Measurements from ENCODE around the gene PEAK3.

The PEAK3 gene

DNA sequence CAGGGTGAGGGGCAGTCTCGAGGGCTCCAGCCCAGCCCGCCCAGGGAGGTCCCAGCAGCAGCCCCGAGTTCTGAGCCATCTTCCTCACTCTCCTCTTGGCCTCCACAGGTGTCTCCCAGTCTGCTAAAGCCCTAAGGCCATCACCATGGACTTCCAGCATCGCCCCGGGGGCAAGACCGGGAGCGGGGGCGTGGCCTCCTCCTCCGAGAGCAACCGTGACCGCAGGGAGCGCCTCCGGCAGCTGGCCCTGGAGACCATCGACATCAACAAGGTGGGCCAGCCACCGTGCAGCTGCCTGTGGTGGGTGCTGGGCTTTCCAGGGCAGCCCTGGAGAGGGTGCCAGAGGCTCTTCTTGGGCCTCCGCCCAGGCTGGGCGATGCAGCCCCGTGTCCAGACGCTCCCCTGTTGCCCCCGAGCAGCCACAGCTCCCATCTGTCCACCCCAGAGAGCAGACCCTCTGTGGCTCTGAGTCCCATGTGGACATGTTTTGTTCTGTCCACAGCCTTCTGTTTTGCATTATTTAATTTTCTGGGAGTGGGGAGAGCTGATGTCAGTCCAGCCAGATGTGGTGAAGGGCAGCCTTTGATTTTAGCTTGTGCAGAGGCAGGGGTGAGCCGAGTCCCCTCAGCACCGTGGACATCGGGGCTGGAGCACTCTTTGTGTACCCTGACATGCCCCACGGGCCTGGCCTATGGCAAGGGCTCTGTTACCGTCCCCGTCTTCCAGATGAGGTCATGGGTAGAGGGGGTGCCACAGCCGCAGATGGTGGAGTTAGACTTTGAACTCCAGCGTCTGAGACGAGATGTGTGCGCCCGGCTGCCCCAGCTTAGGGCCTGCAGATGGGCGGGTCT, 38.5 kb downstream of the PEAK3 start:
- H3K9me3 ChIP-seq (ENCODE audit: control insufficient read depth, low read depth, low read length) = no peaks in the 10 kb centered on the region
- H3K4me3 ChIP-seq (ENCODE audit: low read length) = no peak overlapping the region
- no peaks in the 10 kb centered on the region for H3K27me3 ChIP-seq (ENCODE audit: control insufficient read depth, insufficient read depth, low read length)
- peaks cover 43% of the 10 kb centered on the region for H3K36me3 ChIP-seq (ENCODE audit: control insufficient read depth, low read depth, low read length)
- H3K9ac ChIP-seq (ENCODE audit: low read length) = no peak overlapping the region
- peaks cover 11% of the 10 kb centered on the region for H3K4me1 ChIP-seq (ENCODE audit: control insufficient read depth, low read depth, low read length)
- no peak overlapping the region for H3K27ac ChIP-seq (ENCODE audit: low read length)

DNA sequence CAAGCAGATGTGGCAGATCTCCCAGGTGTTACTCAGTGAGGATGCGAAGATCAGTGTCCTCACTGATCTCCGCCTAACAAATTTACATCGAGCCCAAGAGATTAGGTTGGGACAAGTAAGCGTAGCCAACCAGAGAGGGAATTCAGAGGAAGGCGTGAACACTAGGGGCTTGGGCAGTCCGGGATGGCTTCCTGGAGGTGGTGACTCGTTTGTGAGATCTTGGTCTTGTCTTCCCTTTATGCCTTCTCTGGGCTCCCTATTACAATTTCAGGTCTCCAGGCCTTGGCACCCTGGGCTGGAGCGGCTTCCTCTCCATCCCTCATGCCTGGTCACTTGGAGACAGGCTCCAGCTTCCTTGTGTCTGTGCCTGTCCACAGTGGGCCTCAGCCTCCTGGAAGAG, 39.2 kb downstream of the PEAK3 start:
- Histone ChIP-seq H3K4me1 (ENCODE audit: control insufficient read depth, low read depth, low read length) (peaks cover 18% of the 10 kb centered on the region), H3K4me3 (ENCODE audit: low read length) (no peak overlapping the region), H3K27ac (ENCODE audit: low read length) (no peak overlapping the region), H3K9ac (ENCODE audit: low read length) (no peak overlapping the region), H3K9me3 (ENCODE audit: control insufficient read depth, low read depth, low read length) (no peaks in the 10 kb centered on the region), H3K36me3 (ENCODE audit: control insufficient read depth, low read depth, low read length) (peaks cover 43% of the 10 kb centered on the region), H3K27me3 (ENCODE audit: control insufficient read depth, insufficient read depth, low read length) (no peaks in the 10 kb centered on the region)

DNA sequence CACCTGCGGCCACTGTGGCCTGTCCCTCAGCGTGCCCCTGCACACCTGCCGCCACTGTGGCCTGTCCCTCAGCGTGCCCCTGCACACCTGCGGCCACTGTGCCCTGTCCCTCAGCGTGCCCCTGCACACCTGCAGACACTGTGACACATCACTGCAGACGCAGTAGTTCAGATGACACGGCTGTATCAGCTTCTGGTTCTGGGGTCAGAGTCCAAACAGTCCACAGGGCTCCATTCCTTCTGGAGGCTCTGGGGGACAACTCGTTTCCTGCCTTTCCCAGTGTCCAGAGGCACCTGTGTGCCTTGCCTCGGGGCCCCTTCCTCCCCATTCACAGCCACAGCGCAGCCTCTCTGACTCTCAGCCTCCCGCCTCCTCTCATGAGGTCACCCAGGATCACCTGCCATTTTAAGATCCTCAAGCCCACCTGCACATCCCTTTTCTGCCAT, 39.9 kb downstream of the PEAK3 start:
- Histone ChIP-seq H3K27ac (ENCODE audit: low read length) (no peak overlapping the region), H3K36me3 (ENCODE audit: control insufficient read depth, low read depth, low read length) (peaks cover 40% of the 10 kb centered on the region), H3K9ac (ENCODE audit: low read length) (no peak overlapping the region)

DNA sequence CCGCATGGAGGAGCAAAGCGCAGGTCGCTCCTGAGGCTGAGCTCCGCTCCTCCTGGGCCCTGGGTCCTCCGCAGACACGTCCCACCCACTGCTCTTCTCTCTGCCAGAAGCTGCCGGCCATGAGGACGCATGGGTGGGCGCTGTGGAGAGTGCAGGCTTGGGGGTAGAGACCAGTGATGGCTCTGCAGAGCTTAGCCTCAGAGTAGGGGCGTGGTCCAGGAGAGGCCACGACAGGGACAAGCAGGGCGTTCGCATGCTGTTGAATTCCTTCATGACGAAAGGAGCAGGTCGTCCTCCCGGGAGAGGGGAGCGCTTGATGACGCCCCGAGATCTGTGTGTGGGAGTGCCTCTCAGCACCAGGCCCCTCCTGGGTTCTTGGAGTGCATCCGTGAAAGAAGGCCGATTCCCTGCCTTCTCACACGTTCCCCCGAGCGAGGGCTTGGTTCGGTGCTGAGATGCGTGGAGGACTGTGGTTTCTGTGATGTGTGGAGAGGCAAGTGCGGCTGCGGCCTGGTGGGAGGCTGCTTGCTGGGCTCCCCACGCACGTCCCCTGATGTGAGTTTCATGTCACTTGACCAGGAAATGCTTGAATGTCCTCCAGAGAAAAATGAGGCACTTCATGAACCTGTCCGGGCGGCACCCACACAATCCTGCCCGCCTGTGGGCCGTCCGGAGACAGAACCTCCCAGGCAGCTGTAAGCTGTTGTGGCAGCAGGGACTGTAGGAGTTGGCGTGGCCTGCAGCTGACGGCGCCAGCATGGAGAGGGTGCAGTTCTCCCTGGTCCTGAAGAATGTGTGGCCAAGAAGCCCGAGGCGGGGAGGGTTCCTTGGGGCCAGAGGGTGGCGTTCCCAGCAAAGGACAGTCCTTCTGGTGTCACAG, 40.9 kb downstream of the PEAK3 start:
- Histone ChIP-seq H3K9ac (ENCODE audit: low read length) (no peak overlapping the region), H3K4me1 (ENCODE audit: control insufficient read depth, low read depth, low read length) (peaks cover 23% of the 10 kb centered on the region), H3K27me3 (ENCODE audit: control insufficient read depth, insufficient read depth, low read length) (no peaks in the 10 kb centered on the region), H3K9me3 (ENCODE audit: control insufficient read depth, low read depth, low read length) (no peaks in the 10 kb centered on the region), H3K27ac (ENCODE audit: low read length) (no peak overlapping the region), H3K4me3 (ENCODE audit: low read length) (peak overlapping the region; percentile 90), H3K36me3 (ENCODE audit: control insufficient read depth, low read depth, low read length) (peaks cover 30% of the 10 kb centered on the region)

More for the DNA sequence above, 39.9 kb downstream of the PEAK3 start:
- Histone ChIP-seq H3K9me3 (ENCODE audit: control insufficient read depth, low read depth, low read length) (no peaks in the 10 kb centered on the region), H3K4me3 (ENCODE audit: low read length) (no peak overlapping the region), H3K27me3 (ENCODE audit: control insufficient read depth, insufficient read depth, low read length) (no peaks in the 10 kb centered on the region), H3K4me1 (ENCODE audit: control insufficient read depth, low read depth, low read length) (peaks cover 23% of the 10 kb centered on the region)

DNA sequence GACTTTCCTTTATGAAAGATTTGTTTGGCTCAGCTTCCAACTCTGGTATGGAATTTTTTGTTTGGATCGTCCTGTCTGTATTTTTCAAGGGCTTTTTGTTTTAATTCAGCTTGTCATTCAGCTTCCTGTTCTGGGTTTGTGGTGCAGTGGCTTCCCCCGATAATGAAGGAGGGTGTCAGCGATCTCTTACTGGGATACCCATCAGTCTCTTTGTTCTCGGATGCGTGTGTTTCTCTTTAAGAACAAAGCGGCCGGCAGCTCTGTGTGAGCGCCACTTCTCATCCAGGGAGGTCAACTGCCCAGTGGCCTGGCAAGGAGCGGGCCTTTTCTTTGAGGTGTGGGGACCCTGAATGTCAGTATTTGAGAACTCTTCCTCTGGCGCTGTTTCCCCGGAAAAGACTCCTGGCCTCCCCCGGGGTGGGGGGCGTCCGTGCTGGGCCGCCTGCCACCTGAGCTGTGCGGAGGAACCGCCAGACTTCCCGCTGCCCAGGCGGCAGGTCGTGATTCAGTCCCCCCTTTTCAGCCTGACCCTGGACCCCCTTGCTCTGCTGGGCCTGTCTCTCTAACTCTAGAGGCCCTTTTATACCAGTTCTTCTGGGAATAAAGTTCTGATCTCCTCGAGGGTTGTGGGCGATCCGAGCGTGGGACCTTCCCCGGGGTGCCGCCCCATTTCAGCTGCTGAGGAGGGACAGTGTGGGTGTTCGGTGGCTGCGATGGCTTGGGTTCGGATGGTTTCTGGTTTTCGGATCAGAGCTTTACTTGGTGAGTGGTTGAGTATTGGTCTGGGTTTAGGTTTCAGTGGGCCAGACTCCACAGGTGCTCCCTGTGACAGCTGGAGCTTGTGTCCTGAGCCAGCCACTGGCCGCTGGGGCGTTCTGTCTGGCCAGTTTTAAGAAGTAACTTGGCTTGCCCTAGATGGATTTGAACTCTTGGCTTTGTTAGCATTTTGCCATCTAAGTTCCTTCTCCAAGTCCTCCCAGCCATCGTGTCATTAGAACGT, 41.9 kb downstream of the PEAK3 start:
- H3K9ac ChIP-seq (ENCODE audit: low read length) = peak overlapping the region; percentile 65
- peaks cover 19% of the 10 kb centered on the region for H3K36me3 ChIP-seq (ENCODE audit: control insufficient read depth, low read depth, low read length)
- H3K27ac ChIP-seq (ENCODE audit: low read length) = no peak overlapping the region
- no peaks in the 10 kb centered on the region for H3K9me3 ChIP-seq (ENCODE audit: control insufficient read depth, low read depth, low read length)
- H3K4me1 ChIP-seq (ENCODE audit: control insufficient read depth, low read depth, low read length) = peaks cover 23% of the 10 kb centered on the region
- no peaks in the 10 kb centered on the region for H3K27me3 ChIP-seq (ENCODE audit: control insufficient read depth, insufficient read depth, low read length)
- peak overlapping the region; percentile 90 for H3K4me3 ChIP-seq (ENCODE audit: low read length)

DNA sequence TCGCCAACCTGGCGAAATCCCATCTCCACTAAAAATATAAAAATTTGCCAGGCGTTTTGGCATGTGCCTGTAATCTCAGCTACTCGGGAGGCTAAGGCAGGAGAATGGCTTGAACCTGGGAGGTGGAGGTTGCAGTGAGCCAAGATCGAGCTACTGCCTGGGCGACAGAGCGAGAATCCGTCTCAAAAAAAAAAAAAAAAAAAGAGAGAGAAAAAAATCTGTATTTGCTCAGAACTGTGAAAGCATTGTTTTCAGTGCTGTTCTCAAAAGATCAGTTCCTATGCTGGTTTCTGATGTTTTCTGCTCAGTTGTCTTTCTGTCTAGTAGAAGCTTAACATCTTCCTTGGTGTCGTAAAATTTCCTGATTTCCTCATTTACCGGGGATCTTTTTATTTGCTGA, 42.8 kb downstream of the PEAK3 start:
- no peaks in the 10 kb centered on the region for H3K9me3 ChIP-seq (ENCODE audit: control insufficient read depth, low read depth, low read length)
- H3K9ac ChIP-seq (ENCODE audit: low read length) = peak overlapping the region; percentile 65
- peaks cover 23% of the 10 kb centered on the region for H3K4me1 ChIP-seq (ENCODE audit: control insufficient read depth, low read depth, low read length)
- peak overlapping the region; percentile 90 for H3K4me3 ChIP-seq (ENCODE audit: low read length)
- no peaks in the 10 kb centered on the region for H3K27me3 ChIP-seq (ENCODE audit: control insufficient read depth, insufficient read depth, low read length)
- peaks cover 11% of the 10 kb centered on the region for H3K36me3 ChIP-seq (ENCODE audit: control insufficient read depth, low read depth, low read length)
- no peak overlapping the region for H3K27ac ChIP-seq (ENCODE audit: low read length)

DNA sequence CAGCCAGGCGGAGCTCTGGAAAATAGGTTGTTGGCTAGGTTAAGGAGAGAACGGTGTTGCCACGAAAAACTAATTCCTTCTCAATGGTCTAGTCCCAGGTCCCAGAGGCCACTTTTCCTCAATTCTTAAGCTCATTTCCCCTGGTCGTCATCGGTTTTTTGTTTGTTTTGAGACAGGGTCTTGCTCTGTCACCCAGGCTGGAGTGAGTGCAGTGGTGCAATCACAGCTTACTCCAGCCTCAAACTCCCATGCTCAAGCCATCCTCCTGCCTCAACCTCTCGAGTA, 44.2 kb downstream of the PEAK3 start:
- peaks cover 23% of the 10 kb centered on the region for H3K4me1 ChIP-seq (ENCODE audit: control insufficient read depth, low read depth, low read length)
- no peaks in the 10 kb centered on the region for H3K27me3 ChIP-seq (ENCODE audit: control insufficient read depth, insufficient read depth, low read length)
- no peak overlapping the region for H3K9ac ChIP-seq (ENCODE audit: low read length)
- H3K9me3 ChIP-seq (ENCODE audit: control insufficient read depth, low read depth, low read length) = no peaks in the 10 kb centered on the region
- H3K36me3 ChIP-seq (ENCODE audit: control insufficient read depth, low read depth, low read length) = peaks cover 12% of the 10 kb centered on the region
- peak overlapping the region; percentile 90 for H3K4me3 ChIP-seq (ENCODE audit: low read length)
- H3K27ac ChIP-seq (ENCODE audit: low read length) = no peak overlapping the region

DNA sequence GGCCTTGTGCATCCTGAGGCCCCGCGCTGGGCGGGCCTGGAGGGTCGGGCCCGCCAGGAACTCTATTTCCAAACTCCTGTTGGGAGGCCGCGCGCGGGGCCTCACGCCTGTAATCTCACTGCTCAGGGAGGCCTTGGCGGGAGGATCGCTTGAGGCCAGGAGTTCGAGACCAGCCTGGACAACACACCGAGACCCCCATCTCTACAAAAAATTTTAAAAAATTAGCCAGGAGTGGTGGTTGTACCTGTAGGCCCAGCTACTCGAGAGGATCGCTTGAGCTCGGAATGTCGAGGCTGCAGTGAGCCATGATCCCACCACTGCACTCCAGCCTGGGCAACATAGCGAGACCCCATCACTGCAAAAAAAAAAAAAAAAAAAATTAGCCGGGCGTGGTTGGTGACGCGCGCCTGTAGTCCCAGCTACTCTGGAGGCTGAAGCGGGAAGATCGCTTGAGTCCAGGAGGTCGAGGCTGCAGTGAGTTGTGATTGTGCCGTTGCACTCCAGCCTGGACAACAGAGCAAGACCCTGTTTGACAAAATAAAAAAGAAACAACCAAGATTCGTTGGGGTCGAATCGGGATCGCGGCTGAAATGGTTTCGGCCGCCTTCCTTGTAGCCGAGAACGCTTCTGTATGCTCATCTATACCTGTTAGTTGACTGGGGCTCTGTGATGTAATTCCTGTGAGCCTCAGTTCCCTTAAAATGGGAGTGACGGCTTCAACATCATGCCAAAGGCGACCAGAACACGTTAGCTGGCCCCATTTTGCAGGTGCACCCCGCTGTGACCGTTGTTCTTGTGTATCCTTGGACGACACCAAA, 44.7 kb downstream of the PEAK3 start:
- Histone ChIP-seq H3K9ac (ENCODE audit: low read length) (peak overlapping the region; percentile 91), H3K4me3 (ENCODE audit: low read length) (peak overlapping the region; percentile 90), H3K27me3 (ENCODE audit: control insufficient read depth, insufficient read depth, low read length) (no peaks in the 10 kb centered on the region), H3K27ac (ENCODE audit: low read length) (peak overlapping the region; percentile 76), H3K4me1 (ENCODE audit: control insufficient read depth, low read depth, low read length) (peaks cover 23% of the 10 kb centered on the region), H3K9me3 (ENCODE audit: control insufficient read depth, low read depth, low read length) (no peaks in the 10 kb centered on the region), H3K36me3 (ENCODE audit: control insufficient read depth, low read depth, low read length) (peaks cover 16% of the 10 kb centered on the region)

DNA sequence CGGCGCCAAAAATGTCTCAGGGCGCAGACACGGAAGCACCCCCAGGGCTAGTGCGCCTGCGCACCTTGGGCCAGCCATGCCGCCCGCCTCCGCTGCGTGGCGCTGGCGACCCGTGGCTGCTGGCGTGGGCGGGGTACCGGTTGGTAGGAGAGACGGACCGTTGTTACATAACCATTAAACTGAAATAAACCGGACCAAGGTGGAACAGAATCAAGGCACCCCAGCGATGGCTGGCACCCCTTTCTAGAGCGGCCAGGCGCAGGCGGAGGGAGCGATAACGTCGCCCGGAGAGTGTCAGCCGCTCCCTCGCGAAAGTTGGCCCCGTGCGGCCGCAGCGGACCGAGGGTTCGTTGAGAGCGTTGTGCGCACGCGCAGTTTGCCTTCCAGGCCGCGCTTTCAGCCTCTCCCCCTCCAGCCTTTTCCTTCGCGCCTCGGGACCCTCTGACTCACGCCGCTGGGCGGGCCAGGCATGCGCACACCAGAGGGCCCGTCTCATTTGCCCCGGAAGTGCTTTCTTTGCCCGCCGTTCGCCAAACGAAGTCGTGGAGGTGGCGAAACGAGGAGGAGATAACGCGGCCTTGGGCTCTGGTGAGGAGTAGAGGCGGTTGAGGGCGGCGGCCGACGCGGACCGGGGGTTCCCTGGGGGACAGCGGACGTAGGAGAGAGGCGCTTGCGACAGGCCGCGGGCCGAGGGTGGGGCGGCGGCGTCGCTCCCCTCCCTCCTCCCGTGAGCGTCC, 45.5 kb downstream of the PEAK3 start, which contains the start of the genes PLEKHJ1 and SF3A2:
Gene PLEKHJ1, minus strand, starts transcription at position 16 of the 737 bp plus-strand sequence. CDS start 81 bp downstream, outside the sequence.
Gene SF3A2, plus strand, starts transcription at position 511 of the 737 bp plus-strand sequence. CDS start 6,595 bp downstream, outside the sequence.
- Histone ChIP-seq H3K9ac (ENCODE audit: low read length) (peak within 1 kb of the TSS; percentile 91), H3K4me1 (ENCODE audit: control insufficient read depth, low read depth, low read length) (peaks cover 23% of the 10 kb centered on the region), H3K4me3 (ENCODE audit: low read length) (peak within 1 kb of the TSS; percentile 90), H3K27ac (ENCODE audit: low read length) (peak within 1 kb of the TSS; percentile 76), H3K27me3 (ENCODE audit: control insufficient read depth, insufficient read depth, low read length) (no peaks in the 10 kb centered on the region), H3K36me3 (ENCODE audit: control insufficient read depth, low read depth, low read length) (peaks cover 16% of the 10 kb centered on the region), H3K9me3 (ENCODE audit: control insufficient read depth, low read depth, low read length) (no peaks in the 10 kb centered on the region)

DNA sequence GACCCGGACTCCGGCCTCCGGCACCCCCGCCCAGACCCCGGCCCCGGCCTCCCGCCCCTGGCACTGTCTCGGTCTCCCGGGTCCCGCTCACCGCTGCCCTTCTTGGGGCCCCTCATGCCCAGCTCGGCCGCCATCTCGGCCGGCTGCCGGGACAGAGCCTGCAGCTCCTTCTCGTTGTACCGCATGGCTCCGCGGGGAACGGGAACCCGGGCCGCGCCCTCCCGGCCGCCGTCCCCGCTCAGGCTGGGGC, 46.0 kb downstream of the PEAK3 start:
- no peak overlapping the region for H3K27ac ChIP-seq (ENCODE audit: low read length)
- H3K36me3 ChIP-seq (ENCODE audit: control insufficient read depth, low read depth, low read length) = peaks cover 16% of the 10 kb centered on the region
- peaks cover 23% of the 10 kb centered on the region for H3K4me1 ChIP-seq (ENCODE audit: control insufficient read depth, low read depth, low read length)
- H3K4me3 ChIP-seq (ENCODE audit: low read length) = peak overlapping the region; percentile 90
- no peaks in the 10 kb centered on the region for H3K27me3 ChIP-seq (ENCODE audit: control insufficient read depth, insufficient read depth, low read length)
- H3K9ac ChIP-seq (ENCODE audit: low read length) = peak overlapping the region; percentile 91
- H3K9me3 ChIP-seq (ENCODE audit: control insufficient read depth, low read depth, low read length) = no peaks in the 10 kb centered on the region

Measured in iPS-18a (cell line).